ENCODE results near the gene OR9A2.
"Not testable (repeated sequence)": the region's sequence is repeated elsewhere in the genome, so short reads cannot be mapped to it uniquely, and the experiment has no call there.

Gene OR9A2

DNA sequence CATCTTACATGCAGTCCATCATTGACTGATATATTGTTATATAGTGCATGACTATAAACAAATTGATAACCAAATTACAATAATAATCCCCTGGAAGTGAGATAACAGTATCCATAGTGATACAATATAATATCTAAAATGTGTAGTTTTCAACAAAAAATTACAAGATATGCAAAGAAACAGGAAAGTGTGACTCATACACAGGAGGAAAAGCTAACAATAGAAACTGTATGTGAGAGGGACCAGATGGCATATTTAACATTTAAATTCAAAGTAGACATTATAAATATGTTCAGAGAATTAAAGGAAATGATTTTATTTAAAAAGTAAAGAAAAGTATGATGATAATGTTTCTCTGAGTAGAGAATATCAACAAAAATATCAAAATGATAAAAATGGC, 8.0 kb downstream of the OR9A2 start:
- DNase-seq (ENCODE audit: low spot score): no peak

GRCh38 chr7:143016996-143017395, 9.9 kb downstream of the OR9A2 start:
- no peak for DNase-seq (ENCODE audit: low spot score)

- no peak for DNase-seq (ENCODE audit: low spot score)
Observed at GRCh38 chr7:143015926-143016490, 10.9 kb downstream of the OR9A2 start.

- no peak for DNase-seq (ENCODE audit: low spot score)
Observed at GRCh38 chr7:143015084-143015483, 11.8 kb downstream of the OR9A2 start.

- no peak for DNase-seq (ENCODE audit: low spot score)
Observed at GRCh38 chr7:143013893-143014292, 13.0 kb downstream of the OR9A2 start.

DNA sequence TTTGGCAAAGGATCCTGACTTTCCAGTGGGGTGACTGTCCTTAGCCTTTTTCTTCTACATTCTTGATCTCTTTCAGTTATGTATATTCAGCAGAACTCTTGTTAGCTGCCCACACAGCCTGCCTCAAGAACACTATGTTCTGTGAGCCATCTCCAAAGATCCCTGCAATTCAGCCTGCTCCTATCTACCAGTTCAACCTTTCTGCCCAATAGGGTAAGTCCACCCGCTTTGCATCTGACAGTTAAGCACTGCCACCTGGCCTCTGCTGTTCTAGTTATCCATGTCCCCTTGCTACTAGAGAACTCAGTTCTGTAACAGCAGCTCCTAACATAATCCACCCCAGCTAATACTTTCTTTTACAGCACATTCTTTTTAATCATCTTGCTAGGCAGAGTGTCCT, 13.5 kb downstream of the OR9A2 start:
- no peak for DNase-seq (ENCODE audit: low spot score)

DNA sequence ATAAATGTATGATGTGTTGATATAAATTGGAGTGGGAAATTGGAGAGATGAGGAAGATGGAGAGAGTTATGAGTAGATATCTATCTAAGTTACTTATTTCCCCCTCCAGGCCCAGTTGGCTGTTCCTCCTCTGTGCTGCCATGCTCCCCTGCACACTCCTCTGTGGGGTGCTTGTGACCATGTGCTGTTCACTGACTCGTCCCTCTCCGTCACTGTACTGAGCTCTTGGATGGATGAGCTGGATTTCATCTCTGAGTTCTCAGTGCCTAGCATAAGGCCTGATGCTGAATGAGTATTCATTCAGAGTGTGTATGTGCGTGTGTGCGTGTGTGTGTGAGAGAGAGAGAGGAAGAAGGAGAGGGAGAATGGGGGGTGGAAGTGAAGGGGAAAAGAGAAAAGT, 14.5 kb downstream of the OR9A2 start:
- no peak for DNase-seq (ENCODE audit: low spot score)

DNA sequence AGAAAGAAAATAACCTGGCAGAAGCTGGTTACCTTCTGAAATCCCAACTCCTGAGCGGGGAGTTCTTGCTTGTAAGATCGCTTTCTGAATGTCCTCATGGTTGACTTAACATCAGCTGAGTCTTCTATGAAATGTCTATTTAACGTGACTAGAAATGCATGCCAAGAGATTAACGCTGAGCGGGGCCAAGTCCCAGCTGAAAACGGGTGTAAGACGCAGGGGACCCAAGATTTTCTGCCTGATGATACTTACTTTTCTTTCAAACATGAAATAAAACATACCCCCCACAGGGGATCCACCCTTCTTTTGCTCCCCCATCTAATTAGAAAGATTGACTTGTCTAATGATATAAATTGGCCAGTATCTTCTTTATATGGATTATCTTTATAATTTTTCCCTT, 14.9 kb downstream of the OR9A2 start:
- no peak for DNase-seq (ENCODE audit: low spot score)

DNA sequence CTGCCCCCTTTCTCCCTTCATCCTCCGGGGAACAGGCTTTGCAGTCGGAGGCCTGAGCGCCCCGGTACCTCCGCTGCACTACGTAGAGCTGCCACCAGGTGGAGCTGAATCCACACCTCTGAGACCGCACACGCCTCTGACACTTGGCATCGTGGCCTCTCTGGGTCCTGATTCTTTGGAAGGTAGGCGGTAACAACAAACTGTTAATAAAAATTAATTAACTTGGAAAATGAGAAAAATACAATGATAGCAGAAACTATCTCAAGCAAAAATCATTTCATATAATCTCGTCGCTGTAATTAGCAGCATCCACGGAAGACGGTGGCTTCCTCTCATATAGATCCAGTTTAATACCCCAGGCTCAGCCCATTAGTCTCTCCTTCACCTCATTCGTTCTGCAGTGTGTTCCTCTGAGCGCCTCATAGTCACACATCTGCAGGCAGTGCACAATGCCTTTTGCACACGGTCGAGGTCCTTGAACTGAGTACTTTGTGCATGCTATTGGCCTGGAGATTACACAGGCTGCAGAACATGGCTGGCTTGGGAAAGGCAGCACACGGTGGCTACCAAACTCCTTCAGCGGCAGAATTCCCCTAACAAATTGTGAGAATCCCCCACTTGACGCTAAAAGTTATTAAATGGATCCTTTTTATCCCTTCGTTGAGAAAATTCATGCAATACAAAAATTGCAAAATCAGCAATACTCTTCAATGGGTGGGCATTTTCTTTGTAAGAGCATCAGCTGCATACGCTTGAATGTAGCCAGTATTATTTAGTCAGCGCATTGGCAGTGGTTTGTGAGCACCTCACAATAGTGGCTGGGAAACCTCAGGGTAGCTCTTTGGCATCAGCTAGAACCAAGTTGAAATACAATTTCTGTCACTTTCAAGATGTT, 18.7 kb downstream of the OR9A2 start:
- peak; percentile 84 for DNase-seq (ENCODE audit: low spot score)

GRCh38 chr7:143005632-143006260, 21.2 kb downstream of the OR9A2 start:
- DNase-seq (ENCODE audit: low spot score): no peak

- peak; percentile 77 for DNase-seq (ENCODE audit: low spot score)
Observed at GRCh38 chr7:143003393-143004051, 23.4 kb downstream of the OR9A2 start.

DNA sequence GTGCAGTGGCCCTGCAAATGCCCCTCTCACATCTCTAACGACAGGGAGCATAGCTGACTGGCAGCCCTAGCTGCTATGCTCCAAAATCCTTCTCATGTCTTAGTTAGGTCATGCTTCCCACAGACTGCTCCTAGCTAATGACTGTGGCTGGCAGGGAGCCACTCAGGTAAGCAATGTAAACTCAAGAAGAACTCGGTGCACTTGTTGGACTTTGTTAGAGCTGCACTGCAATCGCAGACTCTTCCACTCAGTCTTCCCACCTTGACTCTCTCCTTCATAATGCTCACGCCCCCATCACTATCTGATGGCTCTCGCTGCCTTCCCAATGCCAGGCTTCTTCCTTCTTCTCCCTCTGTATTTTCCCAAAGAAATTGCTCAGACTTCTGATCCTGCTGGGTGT, 24.0 kb downstream of the OR9A2 start:
- DNase-seq (ENCODE audit: low spot score): no peak

DNA sequence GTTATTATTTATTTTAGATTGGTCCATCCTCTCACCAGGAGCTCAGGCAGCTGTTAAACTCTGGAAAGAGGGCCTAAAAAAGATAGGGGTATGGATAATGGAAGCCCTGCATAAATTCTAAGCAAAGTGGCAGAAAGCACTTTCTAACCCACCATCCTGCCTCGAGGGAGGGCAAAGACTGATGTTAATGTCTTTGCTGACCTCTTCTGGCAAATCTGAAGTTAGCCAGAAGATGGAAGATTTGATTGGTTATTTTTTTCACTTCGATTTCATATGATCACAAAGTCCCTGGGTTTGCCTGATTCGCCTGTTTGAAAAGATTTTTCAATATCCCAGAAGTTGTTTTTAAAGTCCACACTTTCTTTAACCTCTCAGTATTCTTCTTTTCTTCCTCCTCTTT, 24.8 kb downstream of the OR9A2 start:
- DNase-seq (ENCODE audit: low spot score): no peak

DNA sequence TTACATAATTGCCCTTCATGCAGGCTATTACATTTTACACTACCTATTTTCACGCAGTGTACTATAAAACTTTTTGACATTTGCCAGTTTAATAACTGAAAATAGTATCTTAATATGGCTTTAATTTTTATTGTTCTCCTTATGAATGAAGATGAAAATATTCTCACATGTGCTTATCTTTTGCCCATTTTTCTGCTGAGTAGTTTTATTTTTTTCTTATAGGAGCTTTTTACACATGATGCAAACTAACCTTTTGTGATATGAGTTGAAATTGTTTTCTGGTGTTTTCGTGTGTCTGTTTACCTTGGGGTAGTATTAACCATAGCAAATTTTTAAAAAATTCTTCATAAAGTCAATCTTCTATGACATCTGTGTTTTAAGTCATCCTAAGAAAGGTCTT, 26.3 kb downstream of the OR9A2 start:
- DNase-seq (ENCODE audit: low spot score): no peak

DNA sequence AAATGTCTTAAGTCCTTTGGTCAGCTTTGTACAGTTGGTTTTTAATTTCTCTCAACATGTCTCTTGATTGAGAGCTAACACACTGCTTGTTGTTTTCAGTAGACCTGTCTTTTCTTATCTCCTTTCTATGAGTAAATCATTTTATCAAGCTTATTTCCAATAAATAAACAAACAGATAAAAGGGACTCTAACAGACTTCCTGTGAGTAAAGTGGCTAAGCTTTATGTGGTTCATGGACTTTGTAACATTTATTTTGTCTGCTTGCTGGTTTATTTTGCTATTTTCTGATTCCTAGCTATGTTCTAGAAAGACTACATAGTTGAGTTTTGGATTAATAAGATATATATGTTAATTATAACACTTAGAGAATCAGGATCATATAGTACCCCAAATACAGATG, 27.1 kb downstream of the OR9A2 start:
- DNase-seq (ENCODE audit: low spot score): no peak

GRCh38 chr7:142998966-142999365, 28.0 kb downstream of the OR9A2 start:
- no peak for DNase-seq (ENCODE audit: low spot score)

GRCh38 chr7:142997456-142997989, 29.4 kb downstream of the OR9A2 start:
- no peak for DNase-seq (ENCODE audit: low spot score)

GRCh38 chr7:142992427-142992826, 34.5 kb downstream of the OR9A2 start:
- no peak for DNase-seq (ENCODE audit: low spot score)

- no peak for DNase-seq (ENCODE audit: low spot score)
Observed at GRCh38 chr7:142984297-142984696, 42.6 kb downstream of the OR9A2 start.

DNA sequence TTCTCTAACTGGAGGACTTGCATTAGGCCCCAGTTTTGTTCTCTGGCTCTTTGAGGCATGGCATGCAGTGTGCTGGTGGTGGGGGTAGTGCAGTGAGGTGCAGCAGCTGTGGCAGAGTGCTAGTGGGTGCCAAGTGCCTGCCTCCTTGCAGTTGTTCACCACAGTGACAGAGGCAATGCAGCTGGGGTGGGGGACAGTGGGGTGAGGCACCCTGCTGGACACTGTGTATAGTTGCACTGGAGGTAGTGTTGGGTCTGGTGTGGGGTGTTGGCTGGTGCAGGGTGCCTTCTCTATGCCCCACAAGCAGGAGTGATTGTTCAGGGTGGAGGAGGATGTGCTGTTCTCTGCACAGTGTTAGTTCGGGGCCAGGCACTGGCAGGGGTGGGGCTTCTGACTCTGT, 43.1 kb downstream of the OR9A2 start:
- no peak for DNase-seq (ENCODE audit: low spot score)

DNA sequence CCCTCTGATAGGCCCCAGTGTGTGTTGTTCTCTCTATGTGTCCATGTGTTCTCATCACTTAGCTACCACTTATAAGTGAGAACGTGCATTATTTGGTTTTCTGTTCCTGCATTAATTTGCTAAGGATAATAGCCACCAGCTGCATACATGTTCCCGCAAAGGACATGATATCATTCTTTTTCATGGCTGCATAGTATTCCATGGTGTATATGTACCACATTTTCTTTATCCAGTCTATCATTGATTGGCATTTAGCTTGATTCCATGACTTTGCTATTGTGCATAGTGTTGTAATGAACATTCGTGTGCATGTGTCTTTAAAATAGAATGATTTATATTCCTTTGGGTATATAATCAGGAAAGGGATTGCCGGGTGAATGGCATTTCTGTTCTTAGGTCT, 48.5 kb downstream of the OR9A2 start:
- DNase-seq (ENCODE audit: low spot score): not testable (repeated sequence)
